ENCODE data around the gene P2RY14.

P2RY14 gene

DNA sequence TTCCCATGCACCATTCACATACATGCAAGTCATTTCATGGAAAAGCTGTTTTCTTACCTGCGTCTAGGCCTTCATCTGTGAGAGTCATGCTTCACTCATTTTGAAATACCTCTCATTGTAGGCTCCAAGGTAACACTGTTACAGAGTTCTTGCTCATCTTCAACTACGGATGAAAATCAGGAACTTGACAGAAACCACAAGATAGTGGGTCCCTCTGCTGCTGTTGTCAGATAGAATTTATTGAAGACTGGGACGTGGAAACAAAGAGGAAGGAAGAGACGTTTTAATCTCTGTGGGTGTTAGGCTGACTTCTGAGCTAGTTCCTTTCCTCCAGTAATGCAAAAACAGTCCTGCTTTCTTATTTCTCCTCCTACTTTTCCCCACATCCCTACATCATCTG is at the start of gene P2RY14:
Gene P2RY14 (minus strand): TSS at position 313 of the 400 bp plus-strand sequence. CDS start 64,226 bp downstream, outside the sequence.
- no peak for DNase-seq (ENCODE audit: low spot score)

DNA sequence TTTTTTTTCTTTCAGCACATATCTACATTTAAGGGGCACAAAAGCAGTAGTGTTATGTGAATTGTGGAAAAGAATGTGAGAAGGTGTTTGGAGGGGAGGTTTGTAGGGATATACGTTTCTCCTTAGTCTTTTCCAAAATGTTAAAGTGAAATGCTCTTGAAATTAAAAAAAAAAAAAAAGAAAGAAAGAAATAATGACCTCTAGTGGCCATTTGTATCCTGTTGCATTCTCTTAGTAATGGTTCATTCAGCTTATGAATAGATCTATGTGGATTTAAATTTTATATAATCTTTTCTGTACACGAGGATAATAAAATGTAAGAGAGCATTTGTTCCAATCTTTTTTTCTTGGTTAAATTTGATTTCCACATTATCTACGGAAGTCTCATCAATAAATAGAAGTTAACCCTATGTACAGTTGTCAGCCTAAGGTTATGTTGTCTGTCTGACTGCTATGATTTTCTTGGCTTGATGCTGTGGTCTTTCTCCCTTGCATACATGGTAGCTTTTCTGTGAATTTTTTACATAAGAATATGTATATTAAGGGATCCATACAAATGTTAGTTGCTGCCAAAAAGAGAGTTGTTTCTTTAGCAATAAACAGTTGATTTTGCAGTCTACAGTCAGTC is 49.3 kb upstream of the P2RY14 start:
- no peak for DNase-seq (ENCODE audit: low spot score)

DNA sequence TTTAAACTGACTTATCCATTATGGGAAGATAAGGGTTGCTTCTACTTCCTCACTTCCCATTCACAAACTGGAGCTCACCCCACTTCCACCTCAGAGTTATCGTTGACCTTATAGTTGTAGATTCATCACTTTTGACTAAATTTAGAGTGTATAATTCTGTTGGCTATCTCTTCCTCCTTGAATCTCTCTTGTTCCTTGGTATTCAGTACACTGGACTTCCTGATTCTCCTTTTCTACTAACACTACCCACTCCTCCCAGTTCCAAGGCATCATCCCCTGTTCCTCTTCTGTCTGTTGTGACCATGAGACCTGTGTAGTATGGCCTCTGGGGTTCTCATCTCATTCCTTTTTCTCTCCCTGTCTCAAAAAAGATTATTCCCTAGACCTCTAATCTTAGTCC is 44.2 kb upstream of the P2RY14 start:
- no peak for DNase-seq (ENCODE audit: low spot score)

DNA sequence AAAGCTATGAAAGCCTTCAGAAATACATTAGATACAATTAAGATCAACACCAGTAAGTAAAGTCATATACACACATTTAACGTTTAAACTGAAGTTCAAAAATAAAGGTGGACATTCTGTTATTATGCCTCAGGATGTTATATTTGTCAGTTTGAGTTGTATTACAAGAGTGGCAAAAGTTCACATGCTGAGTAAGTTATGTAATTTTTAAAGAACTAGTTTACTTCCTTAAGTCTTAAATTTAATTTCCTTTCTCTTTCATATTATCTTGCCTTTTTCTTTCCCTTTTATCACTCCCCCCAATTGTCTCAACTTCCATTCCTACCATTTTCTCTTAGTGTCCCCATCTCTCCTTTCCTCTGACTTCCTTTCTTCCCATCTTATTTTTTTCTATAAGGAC is 43.2 kb upstream of the P2RY14 start:
- no peak for DNase-seq (ENCODE audit: low spot score)

DNA sequence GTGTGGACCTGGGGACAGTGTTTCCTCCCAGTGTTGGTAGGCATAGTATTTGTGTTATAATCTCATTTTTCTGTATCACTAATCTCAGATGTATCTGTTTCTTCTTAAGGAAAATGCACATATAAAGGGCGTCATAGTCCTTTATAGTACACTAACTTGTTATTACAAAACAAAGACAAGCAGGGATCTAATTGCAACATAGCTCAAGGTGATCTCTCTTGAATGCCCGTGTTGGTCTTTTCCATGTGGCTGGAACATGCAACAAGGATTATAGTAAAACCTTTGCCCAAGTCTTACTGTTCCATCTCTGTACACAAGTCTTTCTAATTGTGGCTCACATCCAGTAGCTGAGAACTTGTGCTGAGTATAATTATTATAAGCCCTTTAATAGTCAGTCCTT is 41.8 kb upstream of the P2RY14 start:
- DNase-seq (ENCODE audit: low spot score), result no peak

DNA sequence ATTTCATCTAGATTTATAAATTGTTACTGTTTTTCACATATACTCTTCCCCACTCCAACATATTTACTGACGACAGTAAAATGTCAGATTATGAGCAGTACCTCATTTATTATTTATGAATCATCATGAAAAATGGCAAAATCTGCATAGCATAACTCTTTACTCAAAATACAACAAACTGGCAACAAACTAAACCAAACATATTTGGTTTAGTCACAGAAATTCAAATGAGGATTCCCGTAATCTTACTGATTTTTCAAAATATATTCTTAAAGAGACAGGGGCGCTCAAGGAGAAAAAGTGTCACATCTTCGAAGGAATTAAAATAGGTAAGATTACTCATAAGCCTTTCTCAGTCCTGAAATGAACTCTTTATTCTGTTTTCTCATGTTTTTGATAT is 41.3 kb upstream of the P2RY14 start:
- DNase-seq (ENCODE audit: low spot score), result no peak

DNA sequence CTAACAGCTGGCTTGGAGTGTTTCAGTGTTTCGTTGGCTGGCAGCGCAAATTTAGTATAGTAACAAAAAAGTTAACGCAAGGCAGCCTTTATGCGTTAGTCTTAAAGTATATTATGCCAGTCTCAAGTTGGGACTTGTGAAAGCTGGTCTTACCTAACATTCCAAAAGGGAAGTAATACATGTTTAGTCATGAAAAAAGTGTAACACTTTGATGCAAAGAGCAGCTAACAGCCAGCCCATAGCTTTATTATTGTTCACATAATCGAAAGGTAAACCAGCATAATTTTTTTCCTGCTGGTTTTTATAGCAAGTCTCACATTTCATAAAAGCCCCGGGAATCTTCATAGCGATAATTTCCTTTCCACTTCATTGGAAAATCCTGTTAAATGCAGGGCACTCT is 40.6 kb upstream of the P2RY14 start:
- no peak for DNase-seq (ENCODE audit: low spot score)

DNA sequence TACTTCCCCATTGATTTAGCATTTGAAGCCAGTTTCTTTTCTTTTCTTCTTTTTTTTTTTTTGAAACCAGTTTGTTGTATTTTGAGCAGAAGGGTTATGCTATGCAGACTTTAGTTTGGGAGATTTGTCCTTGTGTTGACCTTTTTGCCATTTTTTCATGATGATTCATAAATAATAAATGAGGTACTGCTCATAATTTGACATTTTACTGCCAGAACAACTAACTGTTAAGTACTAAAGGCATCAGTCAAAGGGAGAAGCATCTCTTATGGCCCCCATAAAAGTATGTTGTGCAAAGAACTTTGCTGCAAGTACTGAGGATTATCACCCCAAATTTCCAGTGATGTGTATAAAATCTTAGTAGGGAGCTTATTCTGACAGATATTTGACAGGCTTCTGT is 40.0 kb upstream of the P2RY14 start:
- DNase-seq (ENCODE audit: low spot score), result no peak

DNA sequence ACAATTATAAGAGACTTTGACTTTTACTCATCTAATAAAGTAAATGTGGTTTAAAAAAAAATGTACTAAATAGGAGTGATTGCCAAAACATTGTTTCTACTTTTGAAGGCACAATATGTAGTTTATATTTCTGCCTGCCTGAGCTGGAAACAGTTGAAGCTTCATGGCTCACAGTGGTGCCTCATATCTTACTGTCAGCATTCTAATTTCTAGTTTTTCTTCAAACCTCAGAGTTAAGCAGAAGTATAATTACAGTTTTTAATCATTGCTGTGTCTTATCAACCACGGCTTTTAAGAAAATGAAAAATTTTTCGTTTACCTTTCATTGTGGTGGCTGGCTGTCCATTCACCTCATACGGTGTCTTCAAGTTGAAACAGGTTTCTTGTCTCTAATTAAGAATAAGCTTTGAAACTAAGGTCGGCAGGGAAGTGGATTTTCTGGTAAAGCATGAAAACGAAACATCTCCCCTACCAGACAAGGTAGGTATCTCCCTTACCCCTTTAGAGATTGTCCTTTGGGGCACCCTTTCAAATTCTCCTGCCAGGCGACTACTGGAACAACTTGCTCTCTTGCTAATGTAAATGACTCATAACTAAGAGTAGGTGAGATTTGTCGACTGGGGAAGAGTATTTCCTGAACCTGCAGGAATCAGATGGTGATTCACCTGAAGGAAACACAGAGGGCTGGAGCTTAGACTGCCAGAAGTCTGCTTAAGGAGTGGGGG is 38.1 kb upstream of the P2RY14 start, which contains the start of gene GPR87:
Gene GPR87 (minus strand): TSS at position 554 of the 725 bp plus-strand sequence. CDS start 16,720 bp downstream, outside the sequence.
- no peak for DNase-seq (ENCODE audit: low spot score)

DNA sequence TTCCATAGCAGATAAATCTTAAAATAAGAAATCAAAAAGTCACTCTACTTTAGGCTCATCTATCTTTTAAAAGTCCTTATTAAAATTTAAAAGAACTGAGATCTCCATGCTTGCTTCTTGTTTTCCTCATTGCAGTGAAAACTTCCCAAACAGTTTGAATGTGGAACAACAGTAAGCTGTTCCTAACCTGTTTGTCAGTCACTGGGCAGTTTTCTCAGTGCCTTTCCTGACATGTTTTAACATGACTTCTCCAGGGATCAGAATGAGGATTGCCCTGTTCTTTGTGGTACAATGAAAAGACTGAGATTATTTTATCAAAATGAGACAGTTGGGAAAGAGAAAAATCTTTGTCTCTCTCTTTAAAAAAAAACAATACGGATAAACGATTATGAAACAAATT is 37.5 kb upstream of the P2RY14 start:
- DNase-seq (ENCODE audit: low spot score), result no peak

DNA sequence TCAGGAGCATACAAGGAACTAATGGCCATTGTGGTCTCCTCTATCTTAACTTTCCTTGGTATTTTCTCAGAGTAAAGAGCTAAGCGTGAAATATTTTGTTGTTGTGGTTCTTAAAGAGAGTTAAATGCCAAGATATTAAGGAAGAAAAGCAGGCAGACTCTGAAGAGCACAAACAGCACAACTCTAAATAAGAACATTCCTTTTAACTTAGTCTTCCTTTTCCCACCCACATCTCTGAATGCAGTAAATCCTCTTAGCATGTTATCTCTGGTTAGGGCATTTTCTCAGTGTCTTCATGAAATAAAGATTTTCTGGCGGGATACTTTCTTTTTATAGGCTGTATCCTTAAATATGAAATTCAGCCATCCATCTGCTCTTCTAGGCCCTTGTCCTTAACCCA is 36.8 kb upstream of the P2RY14 start:
- DNase-seq (ENCODE audit: low spot score), result no peak

DNA sequence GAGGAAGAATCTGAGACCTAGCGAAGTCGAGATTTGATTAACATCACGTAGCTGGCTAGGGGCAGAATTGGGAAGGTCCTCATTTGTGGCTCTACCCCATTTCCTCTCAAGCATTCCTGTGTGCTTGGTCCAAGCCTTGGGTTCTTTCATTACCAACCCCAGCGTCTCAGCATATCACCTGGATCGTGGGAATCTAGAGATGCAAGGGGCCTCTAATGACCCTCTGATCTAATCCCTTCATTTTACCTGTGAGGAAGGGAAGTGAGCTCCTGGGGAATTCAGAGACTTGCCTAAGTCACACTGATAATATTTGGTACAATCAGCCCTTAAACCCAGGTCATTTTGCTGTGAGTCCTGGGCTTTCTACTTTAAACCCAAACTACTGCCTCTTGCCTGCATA is 36.3 kb upstream of the P2RY14 start:
- no peak for DNase-seq (ENCODE audit: low spot score)

DNA sequence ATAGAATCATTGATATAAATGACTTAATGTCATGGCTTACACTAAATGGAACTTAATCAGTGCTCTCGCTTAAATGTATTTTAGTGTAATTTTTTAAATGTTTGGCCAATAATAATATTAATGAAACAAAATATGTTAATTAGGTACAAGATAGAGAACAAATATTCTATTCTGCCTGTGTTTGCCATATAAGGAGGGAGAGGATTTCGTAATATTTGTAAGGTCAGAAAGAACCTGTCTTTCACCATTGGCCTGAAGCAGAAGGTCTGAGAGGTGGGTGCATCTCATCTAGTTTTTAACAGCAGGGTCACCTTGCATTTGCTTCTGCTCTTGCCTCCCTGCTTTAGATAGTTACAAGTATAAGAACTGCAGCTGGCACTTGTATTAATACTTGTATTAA is 35.8 kb upstream of the P2RY14 start:
- no peak for DNase-seq (ENCODE audit: low spot score)

DNA sequence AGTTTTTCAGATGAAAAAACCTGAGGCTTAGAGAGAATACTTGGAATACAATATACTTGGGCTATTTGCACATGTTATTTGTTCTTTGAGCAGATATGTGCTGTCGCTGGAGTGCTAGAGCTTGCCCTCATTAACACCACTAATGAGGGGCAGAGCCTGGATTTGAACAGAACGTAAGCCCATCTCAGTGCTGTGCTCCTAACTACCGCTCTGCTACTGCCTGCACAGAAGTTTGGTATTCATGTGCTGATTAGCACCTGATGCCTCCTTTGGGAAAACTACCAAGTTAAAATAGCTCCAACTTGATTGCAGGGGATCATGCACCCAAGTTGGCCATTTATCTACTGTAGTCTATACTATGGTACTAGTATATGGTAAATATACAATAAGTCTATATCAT is 34.6 kb upstream of the P2RY14 start:
- no peak for DNase-seq (ENCODE audit: low spot score)

DNA sequence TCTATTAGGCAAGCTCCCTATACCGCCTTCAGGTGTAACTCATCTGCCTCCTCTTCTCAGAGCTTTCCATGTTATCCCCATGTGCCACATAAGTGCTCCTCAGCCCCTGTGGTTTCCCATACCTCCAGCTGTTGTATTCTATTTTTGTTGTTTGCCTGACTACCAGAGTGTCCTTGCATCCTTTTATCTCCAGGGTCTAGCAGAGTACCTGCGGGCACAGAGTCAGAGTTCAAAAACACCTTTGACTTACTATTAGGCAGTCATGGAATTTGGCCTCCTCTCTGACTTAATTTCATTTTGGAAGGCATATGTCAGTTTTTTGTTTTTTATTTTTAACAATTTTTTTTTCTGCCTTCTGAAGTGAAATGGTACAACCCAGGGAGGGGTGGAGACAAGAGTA is 31.2 kb upstream of the P2RY14 start:
- no peak for DNase-seq (ENCODE audit: low spot score)

DNA sequence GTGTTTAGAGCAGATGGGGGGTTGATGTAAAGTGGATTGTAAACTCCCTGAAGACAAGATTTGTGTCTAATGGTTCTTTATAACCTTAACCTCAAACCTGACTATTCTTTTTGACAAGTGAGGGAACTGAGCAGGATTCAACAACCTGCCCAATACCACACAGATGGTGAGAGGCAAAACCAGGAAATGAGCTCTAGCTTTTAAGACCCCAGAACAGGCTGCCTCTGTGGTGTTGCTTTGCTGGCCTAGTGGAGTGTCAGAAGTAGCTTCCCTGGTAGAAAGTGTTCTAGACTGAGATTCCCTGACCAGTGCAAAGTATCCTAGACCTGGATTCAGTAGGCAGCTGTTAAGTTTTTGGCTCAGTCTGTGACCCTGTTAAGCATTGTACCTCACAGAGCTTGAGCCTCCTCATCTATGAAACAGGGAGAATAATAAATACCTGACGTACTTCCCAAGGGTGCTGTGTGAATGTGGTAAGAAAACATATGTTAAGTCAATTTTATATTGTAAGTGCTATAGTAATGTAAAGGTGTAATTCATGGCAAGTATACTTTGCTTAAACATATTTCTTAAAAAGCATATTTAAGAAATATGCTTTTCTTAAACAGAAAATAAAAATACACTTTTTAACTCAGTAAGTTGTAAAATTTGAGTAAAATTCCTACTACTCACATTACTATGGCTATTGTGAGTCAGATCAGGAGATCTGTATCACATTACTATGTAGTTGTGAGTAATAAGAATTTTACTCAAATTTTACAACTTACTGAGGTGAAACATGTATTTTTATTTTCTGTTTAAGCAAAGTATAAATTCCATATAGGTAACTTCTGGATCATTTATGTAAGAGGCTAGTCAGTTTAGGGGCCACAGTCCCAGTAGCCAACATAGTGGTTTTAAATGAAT is 29.5 kb upstream of the P2RY14 start:
- DNase-seq (ENCODE audit: low spot score), result no peak

DNA sequence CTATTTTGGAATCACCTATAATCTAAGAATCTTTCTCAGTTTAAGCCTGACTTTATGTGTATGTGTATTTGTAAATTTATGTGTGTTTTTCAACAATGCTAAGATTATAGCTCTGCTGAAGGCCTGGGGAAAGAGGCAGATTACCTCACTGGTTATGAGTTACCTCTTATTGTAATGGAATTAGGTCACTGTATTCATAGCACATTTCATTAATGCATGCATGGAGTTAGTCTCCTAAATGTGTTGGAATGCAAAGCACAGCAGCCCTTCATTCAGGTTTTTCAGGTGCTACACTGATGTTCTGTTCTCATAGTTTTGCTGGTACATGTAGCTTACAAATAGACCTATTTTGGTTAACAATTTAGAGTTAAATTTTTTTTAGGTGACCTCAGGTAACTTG is 28.8 kb upstream of the P2RY14 start:
- DNase-seq (ENCODE audit: low spot score), result no peak

DNA sequence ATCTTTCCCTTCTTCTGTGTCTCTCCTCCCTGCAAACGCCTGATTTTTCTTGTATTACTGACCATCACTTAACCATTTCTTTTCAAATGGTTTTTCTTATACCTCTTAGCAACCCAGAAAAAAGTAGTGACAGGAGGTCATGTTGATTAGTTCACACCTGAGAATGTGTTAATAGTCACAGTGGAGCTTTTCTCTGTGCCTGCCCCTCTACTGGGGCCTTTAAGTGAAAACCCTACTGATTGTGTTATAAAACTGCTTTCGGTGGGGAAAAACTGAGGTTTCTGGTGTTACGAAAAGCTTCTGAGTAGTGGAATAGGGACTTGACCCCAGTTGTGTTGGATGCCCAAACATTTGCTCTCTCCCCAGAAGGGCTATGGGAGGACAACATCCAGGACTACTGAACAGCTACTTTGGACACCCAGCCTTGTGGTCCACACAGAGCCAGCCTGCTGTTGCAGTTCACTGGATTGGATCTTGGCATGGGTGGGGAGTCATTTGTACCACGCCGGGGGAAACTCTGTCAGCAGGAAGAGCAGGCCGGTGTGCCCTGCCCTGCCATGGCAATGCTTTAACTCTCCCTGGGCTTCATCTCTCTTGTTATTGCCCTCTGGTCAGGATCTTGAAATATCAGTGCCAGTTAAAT is 27.9 kb upstream of the P2RY14 start:
- no peak for DNase-seq (ENCODE audit: low spot score)

DNA sequence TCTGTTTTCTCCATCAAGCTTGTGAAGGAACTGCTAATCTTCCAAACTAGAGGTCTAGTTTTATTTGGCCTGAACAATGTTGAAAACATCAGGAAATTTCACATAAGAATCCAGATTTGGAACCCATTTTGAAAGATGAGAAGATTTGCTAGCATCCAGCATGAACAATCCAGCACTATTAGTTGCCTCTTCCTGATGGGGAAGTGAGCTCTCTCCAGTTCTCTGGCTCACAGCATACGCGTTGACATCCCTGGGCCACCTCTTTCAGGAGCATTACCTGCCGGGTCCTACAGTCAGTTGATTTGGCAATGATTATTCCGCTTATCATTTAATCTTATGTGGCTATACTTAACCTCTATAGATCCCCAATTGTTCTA is 27.4 kb upstream of the P2RY14 start:
- no peak for DNase-seq (ENCODE audit: low spot score)

DNA sequence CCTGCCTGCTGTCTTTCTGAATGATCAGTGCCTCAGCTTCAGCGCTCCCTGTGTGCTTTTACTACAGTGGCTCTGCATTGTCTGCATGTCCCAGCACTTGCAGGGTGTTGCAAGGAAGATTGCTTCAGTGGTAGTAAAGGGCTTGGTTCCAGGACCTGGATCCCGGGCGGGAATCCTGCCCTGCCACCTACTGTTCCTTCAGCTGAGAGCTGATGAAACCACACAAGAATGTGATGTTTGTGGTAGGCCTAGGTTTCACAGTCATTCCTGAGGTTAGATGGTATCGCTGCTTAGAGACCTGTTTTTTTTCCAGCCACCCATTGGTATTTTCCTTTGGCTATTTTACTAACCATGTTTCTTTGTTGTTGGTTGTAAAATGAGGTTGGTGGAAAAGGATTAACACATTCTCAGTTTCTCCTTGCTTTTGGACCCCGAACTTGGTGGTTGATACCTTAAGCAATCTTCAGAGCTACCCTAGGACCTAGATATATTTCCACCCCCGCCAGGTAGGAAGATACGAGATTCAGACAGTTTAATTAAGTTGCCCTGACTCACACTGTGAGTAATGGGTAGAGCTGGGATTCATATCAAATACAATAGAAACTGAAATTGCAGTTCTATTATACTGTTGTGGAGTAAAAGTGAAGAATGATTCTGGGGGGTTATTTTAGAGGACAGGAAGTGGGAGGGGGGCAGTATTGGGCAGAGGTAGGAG is 26.9 kb upstream of the P2RY14 start:
- peak; percentile 77 for DNase-seq (ENCODE audit: low spot score)

DNA sequence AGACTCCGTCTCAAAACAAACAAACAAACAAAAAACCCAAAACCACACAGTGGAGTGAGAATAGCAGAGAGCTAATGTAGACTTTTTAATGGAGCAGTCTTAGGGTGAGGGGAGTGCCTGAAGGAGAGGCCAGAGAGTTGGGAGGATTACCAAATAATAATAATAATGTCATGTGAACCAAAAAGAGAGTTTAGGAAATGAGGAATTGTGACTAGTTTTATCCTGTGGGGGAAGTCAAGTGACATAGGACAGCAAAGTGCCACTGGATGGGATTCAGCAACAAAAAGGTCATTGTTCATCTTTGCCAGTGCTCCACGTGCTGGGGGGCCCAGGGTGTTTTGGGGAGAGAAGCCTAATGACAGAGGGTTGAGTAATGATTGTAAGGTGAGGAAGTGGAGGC is 25.4 kb upstream of the P2RY14 start:
- DNase-seq (ENCODE audit: low spot score), result no peak

DNA sequence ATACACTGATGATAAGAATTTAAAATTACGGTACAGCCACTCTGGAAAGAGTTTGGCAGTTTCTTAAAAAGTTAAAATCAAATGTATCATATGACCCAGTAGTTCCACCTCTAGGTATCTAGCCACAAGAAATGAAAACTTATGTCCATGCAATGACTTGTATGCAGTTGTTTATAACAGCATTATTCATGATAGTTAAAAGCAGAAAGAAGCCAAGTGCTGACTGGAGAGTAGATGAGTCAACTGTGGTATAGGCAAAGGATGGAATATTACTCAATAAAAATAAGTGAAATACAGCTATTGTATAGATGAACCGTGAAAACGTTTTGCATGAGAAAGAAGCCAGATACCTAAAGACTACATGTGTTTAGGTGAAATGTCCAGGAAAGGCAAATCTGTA is 23.4 kb upstream of the P2RY14 start:
- DNase-seq (ENCODE audit: low spot score), result no peak

All from hepatic stellate cell (primary cell).